ENCODE results near the gene EPHB4. TPM values are rescaled to one million over a fixed set of nuclear protein-coding genes. Genes with fewer than 3 reads are reported as not detected.

The EPHB4 gene
- total and polyA plus RNA-seq, 2 of the 4 experiments (the other 2 are of a cell fraction): 34.5 to 36.4 TPM

- H2BK5ac ChIP-seq (ENCODE audit: low read depth, low read length, poor library complexity, severe bottlenecking): peak within 1 kb of the TSS; percentile 97
- H2BK20ac ChIP-seq (ENCODE audit: low read depth, low read length): peak within 1 kb of the TSS; percentile 63
- TF ChIP-seq SMC3 (IDR thresholded peaks at IDR 0.05; ENCODE audit: low read depth, low read length) (no peak), BHLHE40 (IDR thresholded peaks at IDR 0.05; ENCODE audit: low read depth, low read length) (peak; percentile 82; the same call in 1 of the 2 replicates), NFE2L2 (IDR thresholded peaks at IDR 0.05; ENCODE audit: low read depth, low read length) (peak; percentile 69; the same call in 1 of the 2 replicates), ELK1 (IDR thresholded peaks at IDR 0.05; ENCODE audit: borderline replicate concordance, low read depth, low read length) (no peak), POLR2A (IDR thresholded peaks at IDR 0.05; ENCODE audit: low read depth, low read length) (peak; percentile 78), CHD1 (IDR thresholded peaks at IDR 0.05; ENCODE audit: low read depth, low read length) (no peak), CEBPB (IDR thresholded peaks at IDR 0.05; ENCODE audit: low read depth, low read length) (0 out of 2 replicates have a peak, but pooled peaks have one; percentile 6), MXI1 (IDR thresholded peaks at IDR 0.05; ENCODE audit: borderline replicate concordance, low read depth, low read length) (peak; percentile 89; the same call in 1 of the 2 replicates), MAZ (IDR thresholded peaks at IDR 0.05; ENCODE audit: borderline replicate concordance, low read depth, low read length) (peak; percentile 99), RCOR1 (IDR thresholded peaks at IDR 0.05; ENCODE audit: insufficient replicate concordance, low read length) (no peak), RAD21 (IDR thresholded peaks at IDR 0.05; ENCODE audit: low read length) (no peak), CTCF (conservative IDR thresholded peaks at IDR 0.05; ENCODE audit: low read depth, low read length) (no peak), RFX5 (IDR thresholded peaks at IDR 0.05; ENCODE audit: low read depth, low read length) (no peak)
Observed at GRCh38 chr7:100867040-100867775, 39.9 kb upstream of the EPHB4 start, which contains the start of gene TRIP6. TRIP6 (plus strand) TSS chr7:100867387; CDS start chr7:100867498, 111 bp downstream.

More at GRCh38 chr7:100867040-100867775, 39.9 kb upstream of the EPHB4 start, which contains the start of gene TRIP6:
- Histone ChIP-seq H3K9me1 (ENCODE audit: insufficient read depth, low read length) (peaks cover 4% of the 10 kb centered on the region; the same call in 1 of the 2 replicates), H3K56ac (ENCODE audit: extremely low read depth, insufficient read depth, low read length) (peak within 1 kb of the TSS; percentile 93), H3K79me1 (ENCODE audit: low read depth in 1 of 2, low read length in 2 of 2) (peaks cover 5 to 38% of the 10 kb centered on the region in 2 experiments; a peak in 2 of 4 replicates), H4K5ac (ENCODE audit: low read depth, low read length) (peak within 1 kb of the TSS; percentile 86), H4K91ac (ENCODE audit: insufficient read depth, low read depth, low read length) (peak within 1 kb of the TSS; percentile 91), H3K18ac (ENCODE audit: low read depth, low read length) (peak within 1 kb of the TSS; percentile 88), H3K27ac (ENCODE audit: insufficient read depth, low read length) (peak within 1 kb of the TSS; percentile 99), H3K4me3 (ENCODE audit: insufficient read depth, low read depth, low read length) (peak within 1 kb of the TSS; percentile 97), H3K4ac (ENCODE audit: low read depth, low read length) (peak within 1 kb of the TSS; percentile 99), H3K9me3 (ENCODE audit: control insufficient read depth, insufficient read depth, low read length) (no peaks in the 10 kb centered on the region), H3K23ac (ENCODE audit: low read depth, low read length) (peak within 1 kb of the TSS; percentile 99), H3K9ac (ENCODE audit: low read depth, low read length) (peak within 1 kb of the TSS; percentile 98), H3K4me2 (ENCODE audit: low read depth, low read length) (peak within 1 kb of the TSS; percentile 97), H2AK9ac (replicated peaks; ENCODE audit: low read depth, low read length, poor library complexity) (peak within 1 kb of the TSS; percentile 100), H4K8ac (ENCODE audit: low read depth in 2 of 2, low read length in 2 of 2) (peak within 1 kb of the TSS; percentile 91 to 92), H2AFZ (replicated peaks; ENCODE audit: low read length, poor library complexity) (peak within 1 kb of the TSS; percentile 86), H4K20me1 (ENCODE audit: insufficient read depth, low read length) (0 out of 2 replicates have a peak, but pooled peaks cover 3% of the 10 kb centered on the region), H3K27me3 (ENCODE audit: control insufficient read depth, insufficient read depth, low read length) (no peaks in the 10 kb centered on the region), H3K36me3 (ENCODE audit: control insufficient read depth, insufficient read depth, low read length) (peaks cover 26% of the 10 kb centered on the region), H2BK15ac (ENCODE audit: low read depth, low read length) (peak within 1 kb of the TSS; percentile 42; the same call in 1 of the 3 replicates), H3K14ac (replicated peaks; ENCODE audit: low read depth, low read length) (peak within 1 kb of the TSS; percentile 100), H2BK120ac (ENCODE audit: low read depth, low read length) (peak within 1 kb of the TSS; percentile 92), H2AK5ac (ENCODE audit: low read depth, low read length) (peak within 1 kb of the TSS; percentile 93), H3K4me1 (ENCODE audit: control insufficient read depth, insufficient read depth, low read length) (peaks cover 18% of the 10 kb centered on the region)
- ChIA-PET CTCF (interaction anchor here (0.6 to 1.1 kb wide), 2 partner anchors 15 to 272 kb away, joined by 3 to 4 read pairs; partner anchors contain the start of gene SLC12A9), POLR2A (ENCODE audit: unreplicated experiment) (interaction anchor here (0.7 kb wide), 1 partner anchor 16 kb away, joined by 12 read pairs; no protein-coding TSS in a partner anchor)
- DNase-seq (peak; percentile 93), ATAC-seq (ENCODE audit: low read depth) (peak; percentile 88)
- dilution Hi-C loops (cut with HindIII; ENCODE audit: low sequenced_read_pairs, unreplicated experiment): no loop called here
- TSS peak; percentile 78 for BruUV-seq (replicated peaks)
- in situ Hi-C loops (cut with MboI; ENCODE audit: low sequenced_read_pairs): loop anchor here (25.0 kb wide), 2 partner anchors 280 to 405 kb away; partner anchors contain the start of genes FBXO24, LRCH4 and SPACDR
- intact Hi-C loops (cut with micrococcal nuclease): loop anchor here (2.0 kb wide), 1 partner anchor 30 kb away; no protein-coding TSS in a partner anchor
- WGBS, 2 experiments (ENCODE audit: extremely low coverage in 2 of 2, insufficient read length in 1 of 2): 1% methylated on average over 15 of the region's 42 CpGs; no CpG with 5 or more reads in 1 of the 2 experiments

Data from IMR-90 (cell line).